ENCODE results near the gene SLC51A. TPM values are rescaled to one million over a fixed set of nuclear protein-coding genes. Genes with fewer than 3 reads are reported as not detected.

Gene SLC51A
- total RNA-seq, 4 donors from 2014 or later, result 25.6 to 284 (median 204) TPM

GRCh38 chr3:196215493-196216020 lies 777 bp upstream of the SLC51A start:
- H3K4me3 ChIP-seq, result peak overlapping the region in 1 of 4 donors; percentile 66

DNA sequence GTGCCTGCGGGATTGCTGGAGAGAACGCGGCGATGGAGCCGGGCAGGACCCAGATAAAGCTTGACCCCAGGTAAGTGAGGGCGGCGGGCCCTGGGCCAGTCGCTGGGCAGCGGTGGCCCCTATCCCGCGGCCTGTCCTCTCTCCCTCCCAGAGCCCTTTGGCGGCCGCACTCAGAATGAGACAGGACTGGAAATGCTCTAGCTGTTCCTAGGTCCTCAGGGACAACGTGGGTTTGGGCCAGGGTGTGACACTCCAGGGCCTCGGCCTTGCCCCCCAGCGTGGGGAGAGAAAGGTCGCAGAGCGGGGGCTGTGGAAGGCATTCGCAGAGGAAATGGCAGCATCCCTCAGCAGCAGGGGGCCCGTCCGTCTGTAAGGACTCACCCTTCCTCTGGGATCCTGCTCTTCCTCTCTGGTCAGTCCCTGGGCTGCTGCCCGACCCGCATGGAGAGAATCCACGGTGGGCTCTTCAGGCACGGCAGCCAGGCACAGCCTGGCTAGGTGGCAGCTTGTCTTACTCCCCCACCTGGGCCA lies 412 bp downstream of the SLC51A start:
- Histone ChIP-seq H3K4me1 (peaks cover 0 to 42% (median 0%) of the 10 kb centered on the region in 4 donors), H3K4me3 (peak overlapping the region in 3 of 4 donors; percentile 28 to 66 (median 57)), H3K27me3 (no peaks in the 10 kb centered on the region), H3K36me3 (no peaks in the 10 kb centered on the region), H3K9me3 (no peaks in the 10 kb centered on the region), H3K27ac (peak overlapping the region in 3 of 4 donors; percentile 73 to 91 (median 89))
- DNase-seq, result no peak
- no peak for TF ChIP-seq CTCF (IDR thresholded peaks at IDR 0.05)
- TF ChIP-seq POLR2A (IDR thresholded peaks at IDR 0.05), result no peak

More at GRCh38 chr3:196215493-196216020, 777 bp upstream of the SLC51A start:
- Histone ChIP-seq H3K36me3 (no peaks in the 10 kb centered on the region), H3K9me3 (no peaks in the 10 kb centered on the region), H3K27ac (peak overlapping the region in 3 of 4 donors; percentile 73 to 91 (median 89)), H3K27me3 (no peaks in the 10 kb centered on the region), H3K4me1 (peaks cover 0 to 42% (median 0%) of the 10 kb centered on the region in 4 donors)
- TF ChIP-seq POLR2A (IDR thresholded peaks at IDR 0.05) (no peak), CTCF (IDR thresholded peaks at IDR 0.05) (no peak)
- no peak for DNase-seq

- Histone ChIP-seq H3K9me3 (no peaks in the 10 kb centered on the region), H3K4me1 (peaks cover 0 to 42% (median 0%) of the 10 kb centered on the region in 4 donors), H3K36me3 (no peaks in the 10 kb centered on the region), H3K27ac (peak overlapping the region in 3 of 4 donors; percentile 73 to 91 (median 89)), H3K4me3 (peak overlapping the region in 3 of 4 donors; percentile 28 to 66 (median 57)), H3K27me3 (no peaks in the 10 kb centered on the region)
- TF ChIP-seq POLR2A (IDR thresholded peaks at IDR 0.05) (no peak), CTCF (IDR thresholded peaks at IDR 0.05) (no peak)
- no peak for DNase-seq
These were observed 1.2 kb downstream of the SLC51A start for GRCh38 chr3:196217307-196218154.

- Histone ChIP-seq H3K36me3 (no peaks in the 10 kb centered on the region), H3K9me3 (no peaks in the 10 kb centered on the region), H3K27me3 (no peaks in the 10 kb centered on the region), H3K27ac (peak overlapping the region in 1 of 4 donors; percentile 47), H3K4me1 (peaks cover 0 to 42% (median 0%) of the 10 kb centered on the region in 4 donors), H3K4me3 (peak overlapping the region in 2 of 4 donors; percentile 44 to 57)
- no peak for DNase-seq
- TF ChIP-seq POLR2A (IDR thresholded peaks at IDR 0.05), result no peak
- TF ChIP-seq CTCF (IDR thresholded peaks at IDR 0.05), result no peak
These were observed 1.9 kb downstream of the SLC51A start for GRCh38 chr3:196218155-196218712.

DNA sequence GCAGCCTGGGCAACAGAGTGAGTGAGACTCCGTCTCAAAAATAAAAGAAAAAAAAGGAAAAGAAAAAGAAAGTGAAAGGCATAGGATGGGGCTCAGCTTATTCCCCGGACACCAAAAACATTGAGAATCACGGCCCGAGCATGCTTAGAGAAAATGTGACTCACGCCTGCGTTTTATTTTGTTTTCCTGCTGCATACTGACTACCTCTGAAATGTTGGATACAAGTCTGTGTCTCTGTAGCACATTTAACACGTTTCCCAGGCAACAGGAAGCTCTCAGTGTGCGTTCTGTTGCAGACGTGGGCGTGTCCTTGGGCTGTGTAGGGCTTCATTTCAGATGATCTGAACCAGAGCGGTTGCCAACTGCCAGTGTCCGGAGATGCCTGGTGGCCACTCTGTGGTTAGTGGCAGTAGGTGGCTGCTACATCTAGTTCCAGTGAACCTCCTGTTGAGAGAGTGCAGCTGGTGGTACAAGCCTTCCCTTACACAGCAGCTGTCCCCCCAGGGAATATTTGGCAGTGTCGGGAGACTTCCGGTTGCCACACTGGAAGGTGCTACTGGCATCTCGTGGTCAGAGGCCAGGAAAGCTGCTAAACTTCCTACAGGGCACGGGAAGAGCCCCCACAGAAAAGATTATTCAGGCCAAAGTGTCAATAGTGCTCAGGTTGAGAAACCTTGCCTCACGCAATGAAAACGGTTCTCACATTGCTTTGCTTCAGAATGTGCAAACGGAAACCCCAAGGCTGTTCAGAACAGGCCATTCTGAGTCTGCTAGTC lies 3.0 kb downstream of the SLC51A start:
- H3K9me3 ChIP-seq, result no peaks in the 10 kb centered on the region
- peak overlapping the region in 2 of 4 donors; percentile 36 to 54 for H3K27ac ChIP-seq
- no peaks in the 10 kb centered on the region for H3K36me3 ChIP-seq
- no peaks in the 10 kb centered on the region for H3K27me3 ChIP-seq
- peak in 2 of 3 donors; percentile 58 to 75 for DNase-seq
- H3K4me1 ChIP-seq, result peaks cover 0 to 36% (median 0%) of the 10 kb centered on the region in 4 donors
- TF ChIP-seq CTCF (IDR thresholded peaks at IDR 0.05) (no peak), POLR2A (IDR thresholded peaks at IDR 0.05) (no peak)
- H3K4me3 ChIP-seq, result peak overlapping the region; percentile 23 to 57 (median 34)

Data from Peyer's patch (tissue), 4 donors.